ENCODE data around the gene MAD2L2.

MAD2L2 gene

GRCh38 chr1:11680270-11681070 is 478 bp downstream of the MAD2L2 start:
- peak in 1 of 5 donors; percentile 13 for DNase-seq

- DNase-seq: no peak
Observed at GRCh38 chr1:11678442-11678841, 2.5 kb downstream of the MAD2L2 start.

GRCh38 chr1:11676386-11677103 is 4.4 kb downstream of the MAD2L2 start:
- no peak for DNase-seq

GRCh38 chr1:11675325-11675724 is 5.6 kb downstream of the MAD2L2 start:
- DNase-seq: no peak

GRCh38 chr1:11674488-11674887 is 6.5 kb downstream of the MAD2L2 start:
- no peak for DNase-seq

GRCh38 chr1:11673089-11673769 is 7.7 kb downstream of the MAD2L2 start:
- no peak for DNase-seq

GRCh38 chr1:11671544-11672286 is 9.2 kb downstream of the MAD2L2 start:
- DNase-seq: no peak

- no peak for DNase-seq
Observed at GRCh38 chr1:11671205-11671543, 9.8 kb downstream of the MAD2L2 start.

GRCh38 chr1:11670747-11671146 is 10.2 kb downstream of the MAD2L2 start:
- DNase-seq: no peak

GRCh38 chr1:11668516-11668915 is 12.4 kb downstream of the MAD2L2 start:
- no peak for DNase-seq

GRCh38 chr1:11664336-11665065 is 16.4 kb downstream of the MAD2L2 start:
- peak in 1 of 5 donors; percentile 79 for DNase-seq

- DNase-seq: no peak
Observed at GRCh38 chr1:11661103-11661502, 19.8 kb downstream of the MAD2L2 start.

GRCh38 chr1:11659748-11660147 is 21.2 kb downstream of the MAD2L2 start:
- DNase-seq: no peak

- DNase-seq: no peak
Observed at GRCh38 chr1:11658542-11658941, 22.4 kb downstream of the MAD2L2 start.

- DNase-seq: no peak
Observed at GRCh38 chr1:11657654-11658053, 23.3 kb downstream of the MAD2L2 start.

- no peak for DNase-seq
Observed at GRCh38 chr1:11654939-11655808, 25.8 kb downstream of the MAD2L2 start.

GRCh38 chr1:11654137-11654938 is 26.6 kb downstream of the MAD2L2 start, which contains the start of the genes FBXO2 and FBXO44:
Gene FBXO2, minus strand, starts transcription at chr1:11654429. Its CDS starts 89 bp downstream, at chr1:11654340.
Gene FBXO44, plus strand, starts transcription at chr1:11654877. Its CDS starts 959 bp downstream, at chr1:11655836.
- peak; percentile 47 to 64 (median 61) for DNase-seq

- DNase-seq: no peak
Observed at GRCh38 chr1:11653861-11654136, 27.1 kb downstream of the MAD2L2 start.

- DNase-seq: no peak
Observed at GRCh38 chr1:11653101-11653860, 27.7 kb downstream of the MAD2L2 start.

All from T-helper 1 cell (primary cell).